Epithelial cell of esophagus (primary cell): ENCODE data around the gene RIC3.

Source experiments
- DNase-seq: peaks from one replicate; pipeline ENCODE4 v3.0.0; 2010; ENCODE audit warnings: low read depth
- H3K4me3 ChIP-seq: 2 replicates; pipeline ENCODE4 v1.5.1; 2011; ENCODE audit warnings: mild to moderate bottlenecking, low read length, control low read depth
- TF ChIP-seq, protein P1 (sequence below): IDR thresholded peaks from 2 replicates; pipeline ENCODE4 v1.5.1; 2011; ENCODE audit warnings: low read depth, mild to moderate bottlenecking, low read length, control low read depth, inconsistent platforms; ENCODE audit not compliant: insufficient read depth; ENCODE audit errors: missing control alignments

The RIC3 gene, protein sequence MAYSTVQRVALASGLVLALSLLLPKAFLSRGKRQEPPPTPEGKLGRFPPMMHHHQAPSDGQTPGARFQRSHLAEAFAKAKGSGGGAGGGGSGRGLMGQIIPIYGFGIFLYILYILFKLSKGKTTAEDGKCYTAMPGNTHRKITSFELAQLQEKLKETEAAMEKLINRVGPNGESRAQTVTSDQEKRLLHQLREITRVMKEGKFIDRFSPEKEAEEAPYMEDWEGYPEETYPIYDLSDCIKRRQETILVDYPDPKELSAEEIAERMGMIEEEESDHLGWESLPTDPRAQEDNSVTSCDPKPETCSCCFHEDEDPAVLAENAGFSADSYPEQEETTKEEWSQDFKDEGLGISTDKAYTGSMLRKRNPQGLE

GRCh38 chr11:8168485-8169257, at the start of gene RIC3:
RIC3 (minus strand) TSS chr11:8169025; CDS start chr11:8168989, 36 bp downstream.
- H3K4me3 ChIP-seq = peak within 1 kb of the TSS; percentile 18

DNA sequence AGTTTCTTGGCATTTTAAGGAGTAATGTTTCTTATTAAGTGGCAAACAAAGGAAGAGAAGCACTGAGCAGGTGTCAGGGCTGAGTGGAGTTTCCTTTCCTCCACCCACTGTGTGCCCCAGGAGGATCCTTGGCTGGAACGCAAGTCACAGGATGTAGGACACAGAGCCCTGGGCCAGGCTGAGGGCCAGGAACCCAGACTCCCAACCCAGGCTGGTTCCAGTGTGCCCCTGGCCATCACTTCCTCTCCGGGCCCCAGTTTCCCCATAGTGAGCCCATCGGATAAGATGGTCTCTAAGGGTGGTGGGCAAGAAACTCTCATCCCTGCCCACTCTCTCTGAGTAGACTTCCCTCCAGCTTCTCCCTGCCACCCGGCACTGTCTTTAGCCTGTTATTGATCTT, 49.6 kb upstream of the RIC3 start:
- no peak for DNase-seq
- H3K4me3 ChIP-seq = no peak overlapping the region
- TF ChIP-seq, protein P1, sequence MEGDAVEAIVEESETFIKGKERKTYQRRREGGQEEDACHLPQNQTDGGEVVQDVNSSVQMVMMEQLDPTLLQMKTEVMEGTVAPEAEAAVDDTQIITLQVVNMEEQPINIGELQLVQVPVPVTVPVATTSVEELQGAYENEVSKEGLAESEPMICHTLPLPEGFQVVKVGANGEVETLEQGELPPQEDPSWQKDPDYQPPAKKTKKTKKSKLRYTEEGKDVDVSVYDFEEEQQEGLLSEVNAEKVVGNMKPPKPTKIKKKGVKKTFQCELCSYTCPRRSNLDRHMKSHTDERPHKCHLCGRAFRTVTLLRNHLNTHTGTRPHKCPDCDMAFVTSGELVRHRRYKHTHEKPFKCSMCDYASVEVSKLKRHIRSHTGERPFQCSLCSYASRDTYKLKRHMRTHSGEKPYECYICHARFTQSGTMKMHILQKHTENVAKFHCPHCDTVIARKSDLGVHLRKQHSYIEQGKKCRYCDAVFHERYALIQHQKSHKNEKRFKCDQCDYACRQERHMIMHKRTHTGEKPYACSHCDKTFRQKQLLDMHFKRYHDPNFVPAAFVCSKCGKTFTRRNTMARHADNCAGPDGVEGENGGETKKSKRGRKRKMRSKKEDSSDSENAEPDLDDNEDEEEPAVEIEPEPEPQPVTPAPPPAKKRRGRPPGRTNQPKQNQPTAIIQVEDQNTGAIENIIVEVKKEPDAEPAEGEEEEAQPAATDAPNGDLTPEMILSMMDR = no peak

More at GRCh38 chr11:8168485-8169257, at the start of gene RIC3:
- TF ChIP-seq, protein P1 = no peak
- DNase-seq = no peak

- no peak overlapping the region for H3K4me3 ChIP-seq
- peak; percentile 17 for DNase-seq
- TF ChIP-seq, protein P1 = no peak
Observed at GRCh38 chr11:8217926-8218325, 49.1 kb upstream of the RIC3 start.

DNA sequence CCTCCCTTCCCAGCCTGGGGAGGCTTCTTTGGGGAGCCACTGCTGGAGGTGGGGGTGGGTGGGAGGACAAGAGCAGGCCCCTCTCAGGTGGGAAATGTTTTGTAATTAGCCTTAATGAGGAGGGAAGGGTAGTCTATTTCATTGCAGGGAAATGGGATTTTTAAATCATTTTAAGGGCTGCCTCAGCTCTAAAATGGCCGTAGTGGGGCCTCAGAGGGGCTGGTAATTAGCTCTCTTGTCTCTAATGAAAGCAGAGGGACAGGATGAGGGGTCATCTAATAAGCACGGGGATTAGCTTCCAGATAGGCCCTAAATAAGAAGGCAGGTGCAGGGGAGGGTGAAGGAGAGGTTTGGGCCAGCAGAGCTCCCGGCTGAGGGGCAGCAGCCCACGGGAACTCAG, 48.3 kb upstream of the RIC3 start:
- TF ChIP-seq, protein P1 = no peak
- DNase-seq = no peak
- no peak overlapping the region for H3K4me3 ChIP-seq

DNA sequence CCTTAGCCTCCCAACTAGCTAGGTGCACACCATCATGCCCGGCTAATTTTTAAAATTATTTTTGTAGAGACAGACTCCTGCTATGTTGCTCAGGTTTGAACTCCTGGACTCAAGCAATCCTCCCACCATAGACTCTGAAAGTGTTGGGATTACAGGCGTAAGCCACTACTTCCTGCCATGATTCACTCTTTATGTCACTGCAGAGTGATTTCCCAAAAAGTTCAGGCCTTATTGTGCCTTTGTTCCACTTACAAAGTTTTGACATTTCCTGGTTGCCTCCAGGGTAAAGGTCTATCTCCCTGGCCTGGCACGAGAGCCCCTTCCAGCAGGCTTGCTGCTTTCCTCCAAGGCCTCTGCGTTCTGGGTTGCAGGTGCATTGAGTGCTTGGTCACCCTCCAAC, 44.6 kb upstream of the RIC3 start:
- H3K4me3 ChIP-seq = no peak overlapping the region
- TF ChIP-seq, protein P1 = no peak
- no peak for DNase-seq

GRCh38 chr11:8209208-8209807, 40.5 kb upstream of the RIC3 start:
- no peak for DNase-seq
- TF ChIP-seq, protein P1 = peak; percentile 24
- no peak overlapping the region for H3K4me3 ChIP-seq
